GM12864 (cell line): ENCODE results near the gene TACR3.
"Not testable (repeated sequence)": the region's sequence is repeated elsewhere in the genome, so short reads cannot be mapped to it uniquely, and the experiment has no call there.

ENCODE experiments used
- DNase-seq: peaks from one replicate; pipeline ENCODE4 v3.0.0-alpha.2; 2011; ENCODE audit warnings: low read depth
- H3K4me3 ChIP-seq: 2 replicates; pipeline ENCODE4 v1.5.1; 2011; ENCODE audit warnings: mild to moderate bottlenecking, low read depth, low read length, control low read depth
- TF ChIP-seq, protein P1 (sequence below): IDR thresholded peaks from 2 replicates; pipeline ENCODE4 v1.5.1; 2011; ENCODE audit warnings: low read depth, mild to moderate bottlenecking, moderate library complexity, low read length, control low read depth, inconsistent platforms; ENCODE audit errors: missing control alignments

Gene TACR3

DNA sequence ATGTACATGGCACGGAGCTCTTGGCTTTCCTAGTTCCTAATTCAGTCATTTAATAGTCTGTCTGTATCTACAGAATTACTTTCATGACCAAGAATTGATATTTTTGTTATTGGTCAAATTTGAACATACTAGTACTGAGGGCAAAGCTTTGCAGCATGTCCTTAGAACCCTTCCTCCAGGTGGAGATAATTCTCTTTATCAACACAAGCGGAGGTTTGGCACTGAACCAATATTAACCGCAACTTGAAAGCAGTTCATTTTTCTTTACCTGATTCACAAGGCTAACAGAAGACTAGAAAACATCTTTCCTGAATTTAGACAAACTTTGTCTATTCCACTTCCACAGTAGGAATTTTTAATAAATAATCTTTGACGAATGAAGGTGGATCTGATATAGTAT lies 73.8 kb downstream of the TACR3 start:
- DNase-seq: no peak
- H3K4me3 ChIP-seq: no peak overlapping the region
- TF ChIP-seq, protein P1, sequence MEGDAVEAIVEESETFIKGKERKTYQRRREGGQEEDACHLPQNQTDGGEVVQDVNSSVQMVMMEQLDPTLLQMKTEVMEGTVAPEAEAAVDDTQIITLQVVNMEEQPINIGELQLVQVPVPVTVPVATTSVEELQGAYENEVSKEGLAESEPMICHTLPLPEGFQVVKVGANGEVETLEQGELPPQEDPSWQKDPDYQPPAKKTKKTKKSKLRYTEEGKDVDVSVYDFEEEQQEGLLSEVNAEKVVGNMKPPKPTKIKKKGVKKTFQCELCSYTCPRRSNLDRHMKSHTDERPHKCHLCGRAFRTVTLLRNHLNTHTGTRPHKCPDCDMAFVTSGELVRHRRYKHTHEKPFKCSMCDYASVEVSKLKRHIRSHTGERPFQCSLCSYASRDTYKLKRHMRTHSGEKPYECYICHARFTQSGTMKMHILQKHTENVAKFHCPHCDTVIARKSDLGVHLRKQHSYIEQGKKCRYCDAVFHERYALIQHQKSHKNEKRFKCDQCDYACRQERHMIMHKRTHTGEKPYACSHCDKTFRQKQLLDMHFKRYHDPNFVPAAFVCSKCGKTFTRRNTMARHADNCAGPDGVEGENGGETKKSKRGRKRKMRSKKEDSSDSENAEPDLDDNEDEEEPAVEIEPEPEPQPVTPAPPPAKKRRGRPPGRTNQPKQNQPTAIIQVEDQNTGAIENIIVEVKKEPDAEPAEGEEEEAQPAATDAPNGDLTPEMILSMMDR: no peak

DNA sequence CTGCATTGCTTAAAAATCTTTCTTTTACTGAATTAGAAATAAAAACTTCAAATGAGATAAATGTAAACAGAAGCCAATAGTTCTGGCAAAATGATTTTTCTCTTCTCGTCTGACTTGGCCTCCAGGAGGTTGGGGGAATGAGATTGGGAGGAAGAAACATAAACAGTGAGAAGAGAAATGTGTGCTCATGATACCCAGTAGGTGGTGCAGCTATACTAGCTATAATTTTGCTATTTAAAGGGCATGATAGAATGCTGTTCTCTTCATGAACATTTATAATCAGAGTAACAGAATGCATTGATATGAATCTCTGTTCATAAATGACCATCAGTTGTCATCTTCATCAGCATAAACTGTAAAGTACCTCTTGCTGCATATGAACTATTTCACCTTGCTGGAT lies 85.5 kb downstream of the TACR3 start:
- H3K4me3 ChIP-seq: no peak overlapping the region
- TF ChIP-seq, protein P1: no peak
- DNase-seq: no peak

DNA sequence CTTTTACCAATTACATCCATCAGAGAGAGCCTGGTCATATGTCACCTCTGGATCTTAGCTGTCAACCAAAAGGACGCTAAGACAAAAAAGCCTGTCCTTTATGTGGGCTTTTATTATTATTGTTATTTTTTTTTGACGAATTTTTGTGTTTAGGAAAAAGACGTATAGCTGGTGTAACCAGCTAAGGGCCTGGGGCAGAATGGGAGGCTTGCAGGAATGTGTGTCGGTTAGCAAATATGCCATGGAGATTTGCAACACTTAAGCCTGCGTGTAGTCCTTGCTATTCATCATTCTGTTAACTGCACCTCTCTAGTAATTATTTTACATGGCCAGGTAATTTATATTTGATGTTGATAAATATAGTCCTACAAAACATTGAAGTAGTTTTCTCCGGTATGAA lies 93.5 kb downstream of the TACR3 start:
- DNase-seq: no peak
- TF ChIP-seq, protein P1: no peak
- H3K4me3 ChIP-seq: no peak overlapping the region

DNA sequence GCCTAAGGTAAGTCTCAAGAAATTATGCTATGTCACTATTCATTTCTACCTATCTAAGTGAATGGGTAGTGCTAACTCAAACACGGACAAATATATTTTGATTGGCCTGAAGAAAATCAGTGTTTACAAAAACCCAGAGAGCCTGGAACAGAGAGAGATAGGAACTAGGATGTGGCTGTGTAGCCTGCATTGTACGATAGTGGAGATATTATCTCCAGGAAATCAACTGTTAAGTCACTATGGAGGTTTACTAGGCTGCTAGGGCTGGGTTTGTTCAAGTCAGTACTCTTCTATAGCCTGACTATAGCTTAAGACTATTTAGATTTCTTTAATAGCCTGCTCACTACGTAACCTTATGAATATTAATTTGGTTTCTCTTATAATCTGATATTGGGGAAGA lies 127.9 kb downstream of the TACR3 start:
- TF ChIP-seq, protein P1: no peak
- no peak for DNase-seq
- no peak overlapping the region for H3K4me3 ChIP-seq

DNA sequence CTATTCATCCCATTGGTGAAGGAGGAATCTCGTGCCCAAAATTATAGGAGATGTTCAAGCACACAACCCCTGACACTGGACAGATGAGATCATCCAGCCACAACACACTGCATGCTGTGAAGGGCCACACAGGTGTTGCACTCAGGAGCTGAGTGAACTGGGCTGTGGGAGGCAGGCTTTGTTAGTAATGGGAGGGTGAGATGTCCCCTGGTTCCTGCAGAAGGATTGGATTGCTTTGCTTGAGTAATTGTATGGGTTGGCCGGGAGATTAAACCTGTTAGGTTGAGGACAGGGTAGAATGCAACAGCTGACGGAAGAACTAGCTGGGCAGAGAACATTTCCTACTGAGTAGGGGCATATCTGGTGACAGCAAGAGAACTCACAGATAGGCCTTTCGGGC lies 152.2 kb downstream of the TACR3 start:
- H3K4me3 ChIP-seq: no peak overlapping the region
- TF ChIP-seq, protein P1: no peak

DNA sequence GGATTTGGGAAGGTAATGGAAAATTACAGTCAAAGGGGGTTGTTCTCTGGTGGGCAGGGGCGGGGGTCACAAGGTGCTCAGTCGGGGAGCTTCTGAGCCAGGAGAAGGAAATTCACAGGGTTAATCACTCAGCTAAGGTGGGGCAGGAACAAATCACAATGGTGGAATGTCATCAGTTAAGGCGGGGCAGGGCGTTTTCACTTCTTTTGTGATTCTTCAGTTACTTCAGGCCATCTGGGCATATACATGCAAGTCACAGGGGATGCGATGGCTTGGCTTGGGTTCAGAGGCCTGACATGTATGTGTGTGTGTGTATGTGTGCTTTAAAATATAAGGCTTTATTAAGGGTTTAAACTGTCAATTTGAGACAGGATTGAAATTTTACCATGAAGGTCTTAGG lies 160.6 kb downstream of the TACR3 start:
- not testable (repeated sequence) for H3K4me3 ChIP-seq, DNase-seq

More for the DNA sequence above, 152.2 kb downstream of the TACR3 start:
- no peak for DNase-seq
